ENCODE measurements around the gene B4GAT1. TPM values are rescaled to one million over a fixed set of nuclear protein-coding genes. Genes with fewer than 3 reads are reported as not detected.

B4GAT1 gene
- total and polyA plus RNA-seq, 2 of the 13 experiments (the other 11 are each of a cell fraction or from before 2014, with no cell fraction given) = 40.4 to 109 TPM

GRCh38 chr11:66329165-66329673 is 18.2 kb downstream of the B4GAT1 start:
- no peak overlapping the region for H3K9ac ChIP-seq (ENCODE audit: insufficient read depth, low read depth, low read length)
- H4K20me1 ChIP-seq (ENCODE audit: insufficient read depth, low read length) = no peaks in the 10 kb centered on the region
- peaks cover 57% of the 10 kb centered on the region for H3K4me1 ChIP-seq (ENCODE audit: insufficient read depth, low read length)
- WGBS (ENCODE audit: low lambda C conversion rate) = 62% methylated on average over 3 of the region's 3 CpGs
- no peak overlapping the region for H3K27ac ChIP-seq (ENCODE audit: extremely low read length, insufficient read depth, low read length)
- no peak overlapping the region for H2AFZ ChIP-seq (ENCODE audit: low read length)
- no TSS peak for BruUV-seq (replicated peaks)
- H3K9me3 ChIP-seq (ENCODE audit: low read length) = no peaks in the 10 kb centered on the region
- in situ Hi-C loops (cut with HindIII; ENCODE audit: extremely low pct_ligation_motif_present, low pct_unique_long_range_greater_than_20kb) = loop anchor here (5.0 kb wide), 1 partner anchor 37 kb away; the partner anchor contains the start of gene TMEM151A
- CTCF ChIA-PET (ENCODE audit: low intra/inter-chr PET ratio, low total read pairs) = interaction anchor here (1.0 to 3.4 kb wide), 5 partner anchors 8 to 107 kb away, joined by 3 to 68 read pairs (median 7); no protein-coding TSS in a partner anchor
- no peaks in the 10 kb centered on the region for H3K79me2 ChIP-seq (ENCODE audit: insufficient read depth, low read length)
- ATAC-seq = no peak
- FAIRE-seq = no peak
- no peak for DNase-seq (ENCODE audit: low spot score)
- TF ChIP-seq MIXL1 (CRISPR knock-in tag; IDR thresholded peaks at IDR 0.05) = no peak
- peak; percentile 52 for TF ChIP-seq ZNF629 (CRISPR knock-in tag; conservative IDR thresholded peaks at IDR 0.05)
- peak; percentile 78 for TF ChIP-seq MAFF (IDR thresholded peaks at IDR 0.05; ENCODE audit: low read depth, low read length)
- peak; percentile 77 to 83 for TF ChIP-seq MAFK (conservative IDR thresholded peaks at IDR 0.05 in 1 of 2, IDR thresholded peaks at IDR 0.05 in 1 of 2; ENCODE audit: low read length in 2 of 2)
- TF ChIP-seq ZNF362 (CRISPR knock-in tag; IDR thresholded peaks at IDR 0.05; ENCODE audit: borderline replicate concordance) = 0 out of 2 replicates have a peak, but pooled peaks have one; percentile 2
- POLR2A ChIA-PET = interaction anchor here (0.9 to 4.0 kb wide), 3 partner anchors 12 to 40 kb away, joined by 3 to 35 read pairs (median 3); partner anchors contain the start of genes CD248 and YIF1A
- H3K36me3 ChIP-seq (replicated peaks in 1 of 2; ENCODE audit: control insufficient read depth in 1 of 2, insufficient read depth in 2 of 2, low read length in 2 of 2) = no peaks in the 10 kb centered on the region
- H3K4me2 ChIP-seq (ENCODE audit: low read depth, low read length) = peak overlapping the region; percentile 100; the same call in 1 of the 2 replicates
- H3K27me3 ChIP-seq (ENCODE audit: control insufficient read depth in 1 of 2, insufficient read depth in 2 of 2, low read length in 2 of 2) = peaks cover 0 to 17% of the 10 kb centered on the region in 2 experiments; a peak in 3 of 5 replicates
- intact Hi-C loops (cut with micrococcal nuclease; ENCODE audit: unreplicated experiment) = loop anchor here (5.0 kb wide), 1 partner anchor 547 kb away; the partner anchor contains the start of gene AP5B1
- H3K4me3 ChIP-seq (replicated peaks in 1 of 3; ENCODE audit: insufficient read depth in 1 of 3, low read depth in 2 of 3, low read length in 3 of 3) = peak overlapping the region in 1 of 3 experiments; percentile 76; a peak in 2 of 6 replicates
